Endothelial cell of umbilical vein (primary cell): ENCODE results near the gene SLC4A11. TPM values are rescaled to one million over a fixed set of nuclear protein-coding genes. Genes with fewer than 3 reads are reported as not detected.

ENCODE experiments used
- BruUV-seq: library from RNA; stranded (reverse); fragments of 400-500 nt; replicated peaks from 2 replicates; lab custom pipeline; 2021; lab: Mats Ljungman, UMichigan
- CTCF ChIA-PET: fragments of 300-600, 350-600 bp; sonication (Branson Sonifier 250); formaldehyde crosslinking; loops from one replicate; lab custom pipeline; 2021; ENCODE audit warnings: antibody characterized with exemption, inconsistent platforms; lab: Charles Lee
- POLR2A ChIA-PET: fragments of 300-600, 350-600 bp; sonication (Branson Sonifier 250); formaldehyde crosslinking; loops from one replicate; lab custom pipeline; 2021; ENCODE audit warnings: antibody characterized with exemption, inconsistent platforms; lab: Charles Lee
- DNase-seq: peaks from one replicate; pipeline ENCODE4 v3.0.0-alpha.2; 2011; ENCODE audit warnings: low read depth, low spot score
- FAIRE-seq: peaks from 2 replicates; lab custom pipeline; 2011; peaks lifted over from hg19 to GRCh38; lab: Jason Lieb, UNC
- H2AFZ ChIP-seq: 2 replicates; pipeline ENCODE4 v1.6.0; 2012; ENCODE audit warnings: low read depth, low read length, control low read depth, inconsistent platforms
- H3K27ac ChIP-seq: 2 replicates; pipeline ENCODE4 v1.5.1; 2011; ENCODE audit warnings: low read depth, mild to moderate bottlenecking, control low read depth, low read length, moderate library complexity; ENCODE audit not compliant: insufficient read depth
- H3K27me3 ChIP-seq, 2 experiments: 2 replicates each; pipeline versions ENCODE4 v1.6.0 to v1.6.1; 2011; ENCODE audit warnings: low read length in 2 of 2, mixed read lengths in 1 of 2; ENCODE audit not compliant: control insufficient read depth in 2 of 2, insufficient read depth in 2 of 2
- H3K36me3 ChIP-seq, 2 experiments: 2 replicates in 1 of 2; 3 replicates in 1 of 2; pipeline ENCODE4 v1.5.1; 2011; ENCODE audit warnings: low read length in 2 of 2, mild to moderate bottlenecking in 1 of 2, moderate library complexity in 1 of 2; ENCODE audit not compliant: control insufficient read depth in 2 of 2, insufficient read depth in 2 of 2; ENCODE audit errors: extremely low read depth in 1 of 2
- H3K4me1 ChIP-seq: 3 replicates; pipeline ENCODE4 v1.5.1; 2011; ENCODE audit warnings: mild to moderate bottlenecking, low read length; ENCODE audit not compliant: control insufficient read depth, insufficient read depth; ENCODE audit errors: extremely low read depth
- H3K4me2 ChIP-seq: 2 replicates; pipeline ENCODE4 v1.6.1; 2011; ENCODE audit warnings: low read length, control low read depth, mixed read lengths; ENCODE audit not compliant: insufficient read depth
- H3K4me3 ChIP-seq, 3 experiments: fragments of 200-600 bp in 1 of 3; sonication (generic), shearing (Covaris generic) in 1 of 3; replicated peaks in 1 of 3; 2 replicates each; pipeline ENCODE4 v1.5.1; 2011 to 2016; ENCODE audit warnings: control low read depth in 3 of 3, low read length in 3 of 3, mild to moderate bottlenecking in 2 of 3, inconsistent platforms in 1 of 3, low read depth in 1 of 3, moderate library complexity in 1 of 3; ENCODE audit not compliant: insufficient read depth in 1 of 3
- H3K79me2 ChIP-seq: 2 replicates; pipeline ENCODE4 v1.6.0; 2012; ENCODE audit warnings: low read length, inconsistent platforms; ENCODE audit not compliant: control insufficient read depth, insufficient read depth
- H3K9ac ChIP-seq: replicated peaks from 2 replicates; pipeline ENCODE3; 2011; ENCODE audit warnings: low read length, control low read depth; ENCODE audit not compliant: insufficient read depth; ENCODE audit errors: extremely low read depth
- H3K9me1 ChIP-seq: replicated peaks from 3 replicates; pipeline ENCODE4 v1.6.0; 2011; ENCODE audit warnings: mild to moderate bottlenecking, low read length; ENCODE audit not compliant: control insufficient read depth, insufficient read depth; ENCODE audit errors: extremely low read depth
- H3K9me3 ChIP-seq: replicated peaks from 2 replicates; pipeline ENCODE4 v1.5.1; 2012; ENCODE audit warnings: low read length, inconsistent platforms; ENCODE audit not compliant: control insufficient read depth, insufficient read depth
- H4K20me1 ChIP-seq: replicated peaks from 2 replicates; pipeline ENCODE3; 2011; ENCODE audit warnings: mild to moderate bottlenecking, low read length; ENCODE audit not compliant: control insufficient read depth, insufficient read depth; ENCODE audit errors: extremely low read depth
- CTCF ChIP-seq, 2 donors: IDR thresholded peaks; 1 replicate in 1 of 2; 2 replicates in 1 of 2; pipeline ENCODE4 v1.5.1; 2011; ENCODE audit warnings: low read length in 2 of 2, mild to moderate bottlenecking in 2 of 2, moderate library complexity in 2 of 2, control low read depth in 1 of 2, inconsistent platforms in 1 of 2, low read depth in 1 of 2; ENCODE audit not compliant: insufficient read depth in 1 of 2; ENCODE audit errors: extremely low read depth in 1 of 2
- EZH2 ChIP-seq: IDR thresholded peaks from 2 replicates; pipeline ENCODE4 v1.6.1; 2012; ENCODE audit warnings: borderline replicate concordance, low read depth, mild to moderate bottlenecking, moderate library complexity, low read length, inconsistent platforms; ENCODE audit not compliant: severe bottlenecking
- FOS ChIP-seq: IDR thresholded peaks from 2 replicates; pipeline ENCODE4 v1.6.1; 2011; ENCODE audit warnings: mild to moderate bottlenecking, low read length, moderate library complexity, borderline replicate concordance; ENCODE audit not compliant: insufficient read depth
- GATA2 ChIP-seq: IDR thresholded peaks from 2 replicates; pipeline ENCODE4 v1.7.0; 2011; ENCODE audit warnings: low read depth, mild to moderate bottlenecking, moderate library complexity, mixed read lengths, low read length; ENCODE audit not compliant: insufficient read length, insufficient read depth
- JUN ChIP-seq: IDR thresholded peaks from 2 replicates; pipeline ENCODE4 v1.6.1; 2011; ENCODE audit warnings: borderline replicate concordance, low read depth; ENCODE audit not compliant: insufficient read length, insufficient read depth
- MAX ChIP-seq: IDR thresholded peaks from 2 replicates; pipeline ENCODE4 v1.6.1; 2011; ENCODE audit not compliant: insufficient read depth, insufficient read length
- MYC ChIP-seq: IDR thresholded peaks from one replicate; pipeline ENCODE4 v1.6.1; 2011; ENCODE audit warnings: mild to moderate bottlenecking, low read depth, low read length
- POLR2A ChIP-seq: IDR thresholded peaks from 2 replicates; pipeline ENCODE4 v1.6.1; 2012; ENCODE audit warnings: low read depth, mild to moderate bottlenecking, control low read depth, low read length
- POLR2AphosphoS5 ChIP-seq: IDR thresholded peaks from 2 replicates; pipeline ENCODE4 v1.6.1; 2012; ENCODE audit warnings: low read depth, mild to moderate bottlenecking, control low read depth, low read length, moderate library complexity; ENCODE audit not compliant: insufficient read depth
- dilution Hi-C: fragments of 300-500 bp; cut with MboI; formaldehyde crosslinking; loops from one replicate; pipeline ENCODE4 v1.15.0; 2019; ENCODE audit warnings: low sequenced_read_pairs; ENCODE audit not compliant: extremely low pct_ligation_motif_present
- intact Hi-C: fragments of 100-400 bp; cut with micrococcal nuclease; formaldehyde crosslinking; loops from one replicate; pipeline ENCODE4 v1.10.0; 2022
- polyA plus RNA-seq, 4 experiments: library from polyadenylated mRNA; depleted of rRNA in 3 of 4; stranded (reverse) in 3 of 4; unstranded in 1 of 4; fragments of >200 nt; gene quantifications; 2 replicates each; pipeline versions ENCODE4 v1.2.1 to v1.2.3, GENCODE V29; 2011 to 2012; ENCODE audit warnings: missing spikeins in 1 of 4
- total RNA-seq: library from RNA; stranded (reverse); gene quantifications from 2 replicates; pipeline ENCODE4 v1.2.3, GENCODE V29; 2021

Gene SLC4A11
- total and polyA plus RNA-seq, 2 donors (not counting 3 experiments of a cell fraction or from before 2014, with no cell fraction given) = 5.7 to 10.2 TPM

- intact Hi-C loops (no loop called here), dilution Hi-C loops (no loop called here)
- TF ChIP-seq EZH2 (no peak), JUN (no peak), GATA2 (no peak), POLR2AphosphoS5 (no peak), CTCF (IDR thresholded peaks at IDR 0.05; ENCODE audit: extremely low read depth in 1 of 2, insufficient read depth in 1 of 2, low read depth in 1 of 2, low read length in 2 of 2) (no peak), MAX (no peak), FOS (no peak), MYC (no peak), POLR2A (no peak)
- peaks cover 26 to 60% of the 10 kb centered on the region in 2 experiments for H3K36me3 ChIP-seq
- no peak overlapping the region for H2AFZ ChIP-seq
- FAIRE-seq = no peak
- H3K27me3 ChIP-seq = no peaks in the 10 kb centered on the region
- POLR2A ChIA-PET = no interaction called here
- H3K4me3 ChIP-seq = no peak overlapping the region
- no peaks in the 10 kb centered on the region for H4K20me1 ChIP-seq
- no peak for DNase-seq
- CTCF ChIA-PET = no interaction called here
- H3K79me2 ChIP-seq = no peaks in the 10 kb centered on the region
- no peaks in the 10 kb centered on the region for H3K9me3 ChIP-seq
- H3K4me2 ChIP-seq = no peak overlapping the region
- no peaks in the 10 kb centered on the region for H3K9me1 ChIP-seq
- no peak overlapping the region for H3K9ac ChIP-seq
- BruUV-seq = no TSS peak
- no peaks in the 10 kb centered on the region for H3K4me1 ChIP-seq
- no peak overlapping the region for H3K27ac ChIP-seq
Measured at GRCh38 chr20:3195590-3196237, 43.3 kb downstream of the SLC4A11 start.
